Measurements from ENCODE around the gene CLSTN1.

The CLSTN1 gene

DNA sequence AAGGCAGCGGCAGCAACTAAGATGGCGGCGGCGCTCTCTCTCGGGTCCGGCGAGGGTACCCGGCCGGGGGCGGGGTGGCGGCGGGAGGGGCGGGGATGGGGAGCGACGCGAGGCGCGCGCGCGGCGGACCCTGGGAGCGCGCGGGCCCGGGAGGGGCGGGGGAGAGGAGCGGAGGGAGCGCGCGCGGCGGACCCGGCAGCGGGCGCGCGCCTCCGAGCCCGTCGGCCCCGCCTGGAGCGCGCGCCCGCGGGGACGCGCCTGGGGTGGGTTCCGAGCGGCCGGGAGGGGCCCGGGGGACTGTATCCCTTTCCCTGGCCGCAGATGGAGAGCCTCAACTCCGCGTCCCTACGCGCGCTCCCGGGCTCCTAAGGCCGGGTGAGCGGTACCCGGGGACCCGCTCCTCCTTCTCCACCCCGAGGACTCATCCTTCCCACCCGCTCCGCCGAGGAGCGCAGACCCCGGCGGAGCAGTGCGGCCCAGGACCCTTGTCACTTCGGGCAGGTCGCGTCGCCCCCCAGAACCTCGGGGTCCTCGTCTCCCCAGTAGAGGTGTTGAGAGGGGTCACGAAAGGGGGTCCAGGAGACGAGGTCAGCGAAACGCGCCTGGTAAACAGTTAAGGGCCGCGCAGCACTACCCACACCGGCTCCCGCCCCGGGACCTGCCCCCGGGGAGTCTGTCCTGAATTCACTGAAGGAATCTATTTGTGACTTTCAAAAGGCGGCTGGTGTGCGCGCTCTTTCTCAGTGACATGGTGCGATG, at the start of gene CLSTN1:
TSS of gene CLSTN1 (minus strand) at position 23 of the 759 bp plus-strand sequence. CDS start 232 bp downstream, outside the sequence.
- DNase-seq (ENCODE audit: low read depth), result peak; percentile 80

- DNase-seq (ENCODE audit: low read depth), result no peak
These were observed 49.6 kb upstream of the CLSTN1 start for GRCh38 chr1:9873385-9873784.

DNA sequence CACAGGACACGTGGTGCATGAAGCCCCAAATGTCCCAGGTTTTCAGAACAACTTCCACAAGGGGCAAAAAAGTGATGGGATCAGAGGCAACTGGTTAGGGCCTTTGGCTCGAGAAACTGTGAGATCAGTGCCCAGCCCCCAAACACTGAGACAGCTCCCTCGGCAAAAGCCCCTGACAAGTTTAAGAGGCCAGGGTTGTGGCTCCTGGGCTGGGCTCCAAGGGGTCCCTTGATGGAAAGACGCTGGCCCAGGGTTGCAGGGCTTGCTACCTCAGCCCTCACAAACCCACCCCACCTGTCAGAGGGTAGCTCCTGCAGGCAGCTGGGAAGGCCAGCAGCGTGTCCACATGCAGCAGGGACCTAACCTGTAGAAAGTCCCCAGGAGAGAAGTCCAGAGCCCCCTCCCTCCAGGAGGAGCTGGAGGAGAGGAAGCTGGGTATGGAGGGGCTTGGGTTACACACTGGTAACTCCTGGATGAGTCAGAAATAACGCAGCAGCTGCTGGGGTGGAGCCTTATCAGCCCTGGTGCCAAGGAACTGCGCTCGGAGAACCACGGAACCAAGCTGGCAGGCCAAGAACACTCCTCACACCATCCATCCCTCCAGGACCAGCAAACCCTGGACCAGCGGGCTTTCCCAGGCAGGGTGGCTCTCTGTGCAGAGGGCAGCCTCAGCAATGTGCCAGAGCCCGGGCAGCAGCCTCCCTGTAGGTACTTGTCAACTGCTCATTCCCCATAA, 48.8 kb upstream of the CLSTN1 start:
- no peak for DNase-seq (ENCODE audit: low read depth)

DNA sequence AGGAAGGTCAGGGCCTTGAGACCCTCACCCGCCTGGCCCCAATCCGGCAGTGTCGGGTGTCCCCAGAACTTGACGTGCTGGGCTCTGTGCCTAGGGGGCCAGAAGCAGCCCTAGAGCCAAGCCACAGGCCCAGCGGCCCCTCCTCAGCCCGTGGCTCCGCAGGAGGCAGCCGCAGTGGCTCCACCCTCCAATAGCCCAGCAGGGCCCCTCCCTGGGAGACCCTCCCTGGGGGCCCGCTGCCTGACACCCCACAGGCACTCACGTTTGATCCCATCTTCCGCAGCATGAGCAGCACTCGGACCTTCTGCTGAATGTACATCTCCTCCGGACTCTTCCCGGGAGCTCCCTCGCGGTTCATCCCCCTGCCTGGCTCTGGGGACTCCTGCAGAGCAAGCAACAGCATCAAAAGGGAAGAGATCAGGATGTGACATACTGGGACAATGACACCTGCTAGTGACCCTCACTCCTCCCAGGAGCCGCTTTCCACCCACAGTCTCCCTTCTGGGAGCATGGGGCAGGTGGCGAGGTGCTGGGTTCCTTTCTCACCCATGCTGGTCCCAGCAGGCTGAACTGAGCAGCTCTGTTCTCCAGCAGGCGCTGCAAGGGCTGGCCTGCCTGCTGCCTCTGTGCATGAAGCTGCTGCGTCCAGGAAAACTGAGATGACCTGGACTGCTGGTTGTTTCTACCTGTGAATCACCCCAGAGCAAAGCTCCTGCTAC, 48.1 kb upstream of the CLSTN1 start:
- no peak for DNase-seq (ENCODE audit: low read depth)

- DNase-seq (ENCODE audit: low read depth), result no peak
These were observed 47.3 kb upstream of the CLSTN1 start for GRCh38 chr1:9871021-9871420.

DNA sequence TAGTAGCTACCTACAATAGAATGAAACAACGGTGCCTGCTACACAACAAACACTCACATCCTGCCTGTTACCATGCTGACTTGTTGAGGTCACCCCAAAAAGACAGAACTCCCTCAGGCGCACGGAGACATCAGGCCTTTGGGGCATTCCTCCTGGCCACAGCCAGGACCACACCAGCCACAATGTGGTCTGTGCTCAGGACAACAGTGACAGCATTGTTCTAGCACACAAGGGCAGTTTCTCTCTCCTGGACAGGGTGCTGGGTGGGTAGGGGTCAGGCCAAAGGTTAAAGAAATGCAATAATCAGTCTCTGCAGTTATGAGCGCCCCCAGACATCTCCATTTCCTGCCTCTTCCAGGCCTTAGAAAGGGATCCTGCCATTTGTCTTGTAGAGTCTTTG, 46.8 kb upstream of the CLSTN1 start:
- no peak for DNase-seq (ENCODE audit: low read depth)

GRCh38 chr1:9869831-9870251, 46.1 kb upstream of the CLSTN1 start:
- DNase-seq (ENCODE audit: low read depth), result no peak

DNA sequence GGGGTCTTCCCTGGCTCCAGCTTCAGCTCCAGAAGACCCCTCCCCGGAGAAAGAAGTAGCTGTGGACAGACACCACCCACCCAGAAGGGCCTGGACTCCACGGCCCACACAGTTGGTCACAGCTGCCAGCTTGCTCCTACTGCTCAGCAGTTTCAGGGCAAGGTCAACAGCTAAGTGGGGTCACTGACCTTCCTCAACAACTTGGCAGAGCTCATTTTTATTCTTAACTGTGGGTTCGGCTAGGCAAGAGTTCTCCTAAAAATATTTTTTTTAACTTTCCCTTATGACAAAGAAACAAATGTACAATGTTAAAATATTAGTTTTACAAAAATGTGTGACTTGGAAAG, 44.5 kb upstream of the CLSTN1 start:
- no peak for DNase-seq (ENCODE audit: low read depth)

- DNase-seq (ENCODE audit: low read depth), result peak; percentile 80
These were observed 43.9 kb upstream of the CLSTN1 start for GRCh38 chr1:9867408-9868243.

- no peak for DNase-seq (ENCODE audit: low read depth)
These were observed 43.1 kb upstream of the CLSTN1 start for GRCh38 chr1:9866836-9867235.

- DNase-seq (ENCODE audit: low read depth), result no peak
These were observed 42.0 kb upstream of the CLSTN1 start for GRCh38 chr1:9865724-9866123.

- no peak for DNase-seq (ENCODE audit: low read depth)
These were observed 39.6 kb upstream of the CLSTN1 start for GRCh38 chr1:9863371-9863770.

- DNase-seq (ENCODE audit: low read depth), result no peak
These were observed 37.6 kb upstream of the CLSTN1 start for GRCh38 chr1:9861360-9861759.

DNA sequence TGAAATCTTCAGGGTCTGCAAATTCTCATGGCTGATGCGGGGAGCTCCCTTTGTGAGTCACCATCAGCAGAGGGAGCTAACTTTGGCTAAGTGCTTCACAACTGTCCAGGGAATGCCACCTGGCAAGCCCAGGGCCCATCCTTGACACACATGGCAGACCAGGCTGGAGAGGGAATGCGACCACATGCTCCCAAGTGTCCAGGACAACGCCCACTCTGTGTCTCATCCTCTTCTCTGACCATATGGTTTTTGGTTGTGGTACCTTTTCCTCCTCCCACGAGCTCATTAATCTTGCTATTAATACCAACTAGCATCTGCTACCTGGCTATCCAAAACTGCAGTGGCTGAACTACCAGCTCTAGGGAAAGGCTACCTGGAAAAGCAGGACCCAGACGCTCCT, 37.1 kb upstream of the CLSTN1 start:
- no peak for DNase-seq (ENCODE audit: low read depth)

- no peak for DNase-seq (ENCODE audit: low read depth)
These were observed 35.7 kb upstream of the CLSTN1 start for GRCh38 chr1:9859281-9860014.

DNA sequence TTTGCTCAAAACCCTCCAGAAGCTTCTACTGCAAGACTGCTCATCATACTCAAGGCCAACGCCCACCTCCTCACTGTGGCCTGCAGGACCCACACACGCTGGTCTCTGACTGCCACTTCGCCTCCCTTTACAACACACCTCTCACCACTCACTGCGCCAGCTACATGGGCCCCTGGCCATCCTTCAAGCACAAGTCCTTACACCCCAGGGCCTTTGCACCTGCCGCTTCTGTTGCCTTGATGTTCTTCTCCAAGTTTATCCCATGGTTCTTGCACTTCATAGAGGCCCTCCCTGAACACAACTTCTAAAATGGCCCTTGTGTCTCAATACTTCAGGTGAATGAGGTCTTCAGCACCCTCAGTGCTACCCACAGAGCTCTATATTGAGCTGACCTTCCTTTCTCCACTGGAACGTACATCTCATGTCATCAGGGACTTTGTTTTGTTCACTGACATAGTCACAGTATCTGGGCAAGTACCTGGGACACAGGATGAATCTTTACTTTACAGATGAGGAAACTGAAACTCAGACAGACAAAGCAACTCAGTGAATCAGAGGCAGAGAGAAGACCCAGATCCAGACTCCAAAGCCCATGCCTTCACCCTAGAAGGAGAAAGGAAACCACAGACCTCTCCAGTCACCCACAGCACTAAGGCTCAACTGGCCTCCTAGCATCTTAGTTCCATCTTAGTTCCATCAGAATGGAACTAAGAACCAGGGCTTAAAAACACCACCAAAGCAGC, 34.7 kb upstream of the CLSTN1 start:
- no peak for DNase-seq (ENCODE audit: low read depth)

- no peak for DNase-seq (ENCODE audit: low read depth)
These were observed 31.4 kb upstream of the CLSTN1 start for GRCh38 chr1:9855186-9855585.

- DNase-seq (ENCODE audit: low read depth), result no peak
These were observed 29.5 kb upstream of the CLSTN1 start for GRCh38 chr1:9853249-9853595.

GRCh38 chr1:9852410-9853248, 28.9 kb upstream of the CLSTN1 start:
- DNase-seq (ENCODE audit: low read depth), result no peak

DNA sequence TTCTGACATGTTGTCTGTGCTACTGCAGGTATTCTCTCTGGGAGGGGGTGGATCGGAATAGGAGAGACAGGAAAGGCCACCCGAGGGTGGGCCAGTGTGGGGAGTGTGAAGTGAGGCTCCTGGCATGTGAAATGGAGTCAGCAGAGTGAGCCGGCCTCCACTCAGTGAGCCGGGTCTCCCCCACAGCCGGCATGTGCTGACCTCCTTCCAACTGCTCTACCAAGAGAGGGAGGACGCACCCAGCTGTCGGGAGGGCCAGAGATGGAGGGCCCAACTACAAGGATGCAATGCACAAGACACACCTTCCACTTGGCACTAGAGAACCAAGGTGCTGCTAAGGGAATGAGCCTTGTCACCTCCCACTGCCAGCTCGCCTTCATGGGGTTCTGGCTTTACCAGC, 28.2 kb upstream of the CLSTN1 start:
- DNase-seq (ENCODE audit: low read depth), result no peak

Data from stimulated activated CD8-positive, alpha-beta memory T cell treated with anti-CD3 and anti-CD28 coated beads, Interleukin-4, amount 100 ng/mL, for 24 hours (primary cell).